Neural cell (in vitro differentiated cells): ENCODE data around the gene PCNX1.

ENCODE experiments used
- CTCF ChIP-seq: fragments of 450-650 bp; IDR thresholded peaks from 2 replicates; pipeline ENCODE4 v1.5.1; 2014; ENCODE audit warnings: antibody characterized with exemption, mild to moderate bottlenecking, moderate library complexity; ENCODE audit not compliant: poor library complexity, severe bottlenecking
- EP300 ChIP-seq: fragments of 450-650 bp; conservative IDR thresholded peaks from 2 replicates; pipeline ENCODE4 v1.6.1; 2014; ENCODE audit warnings: antibody characterized with exemption, mild to moderate bottlenecking, moderate library complexity; ENCODE audit not compliant: poor library complexity, severe bottlenecking
- EZH2 ChIP-seq: fragments of 200-600, 300-800 bp; shearing (Covaris generic), sonication (generic); IDR thresholded peaks from 2 replicates; pipeline ENCODE4 v1.6.1; 2014; ENCODE audit warnings: antibody characterized with exemption, low read length, borderline replicate concordance, mild to moderate bottlenecking; ENCODE audit not compliant: insufficient read depth, poor library complexity, severe bottlenecking
- MXI1 ChIP-seq: fragments of 450-650 bp; conservative IDR thresholded peaks from 2 replicates; pipeline ENCODE4 v1.6.1; 2014; ENCODE audit warnings: antibody characterized with exemption, mild to moderate bottlenecking; ENCODE audit not compliant: poor library complexity, severe bottlenecking
- POLR2AphosphoS5 ChIP-seq: IDR thresholded peaks from 2 replicates; pipeline ENCODE4 v1.6.1; 2012
- RAD21 ChIP-seq: fragments of 450-650 bp; conservative IDR thresholded peaks from 2 replicates; pipeline ENCODE4 v1.6.1; 2014; ENCODE audit warnings: antibody characterized with exemption, mild to moderate bottlenecking, moderate library complexity
- TAF1 ChIP-seq: IDR thresholded peaks from 2 replicates; pipeline ENCODE4 v1.6.1; 2012; ENCODE audit warnings: low read depth

GRCh38 chr14:70879448-70879847 lies 27.8 kb upstream of the PCNX1 start:
- TF ChIP-seq EZH2 (no peak), CTCF (no peak), POLR2AphosphoS5 (no peak), EP300 (no peak), RAD21 (no peak), MXI1 (no peak), TAF1 (no peak)
